Measurements from ENCODE around the gene INTS4.
"Not testable (repeated sequence)": the region's sequence is repeated elsewhere in the genome, so short reads cannot be mapped to it uniquely, and the experiment has no call there.

INTS4 gene

DNA sequence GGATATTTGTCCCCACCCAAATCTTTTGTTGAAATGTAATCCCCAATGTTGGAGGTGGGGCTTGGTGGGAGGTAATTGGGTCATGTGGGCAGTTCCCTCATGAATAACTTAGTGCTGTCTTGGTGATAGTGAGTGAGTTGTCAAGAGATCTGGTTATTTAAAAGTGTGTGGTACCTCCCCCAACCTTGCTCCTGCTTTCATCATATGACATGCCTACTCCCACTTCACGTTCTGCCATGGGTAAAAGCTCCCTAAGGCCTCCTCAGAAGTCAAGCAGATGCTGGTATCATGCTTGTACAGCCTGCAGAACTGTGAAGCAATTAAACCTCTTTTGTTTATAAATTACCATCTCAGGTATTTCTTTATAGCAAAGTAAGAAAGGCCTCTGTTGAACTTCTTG is 143.0 kb downstream of the INTS4 start:
- Histone ChIP-seq H3K36me3 (ENCODE audit: control insufficient read depth, insufficient read depth, low read length) (0 out of 2 replicates have a peak, but pooled peaks cover 4% of the 10 kb centered on the region), H3K9ac (ENCODE audit: low read depth, low read length) (no peak overlapping the region), H3K9me3 (ENCODE audit: control insufficient read depth, insufficient read depth, low read length) (peaks cover 31% of the 10 kb centered on the region), H3K27me3 (ENCODE audit: control insufficient read depth, insufficient read depth, low read length) (no peaks in the 10 kb centered on the region), H3K4me3 (ENCODE audit: low read depth, low read length) (no peak overlapping the region), H3K4me1 (ENCODE audit: control insufficient read depth, insufficient read depth, low read length) (no peaks in the 10 kb centered on the region), H3K27ac (ENCODE audit: low read depth, low read length) (no peak overlapping the region)

DNA sequence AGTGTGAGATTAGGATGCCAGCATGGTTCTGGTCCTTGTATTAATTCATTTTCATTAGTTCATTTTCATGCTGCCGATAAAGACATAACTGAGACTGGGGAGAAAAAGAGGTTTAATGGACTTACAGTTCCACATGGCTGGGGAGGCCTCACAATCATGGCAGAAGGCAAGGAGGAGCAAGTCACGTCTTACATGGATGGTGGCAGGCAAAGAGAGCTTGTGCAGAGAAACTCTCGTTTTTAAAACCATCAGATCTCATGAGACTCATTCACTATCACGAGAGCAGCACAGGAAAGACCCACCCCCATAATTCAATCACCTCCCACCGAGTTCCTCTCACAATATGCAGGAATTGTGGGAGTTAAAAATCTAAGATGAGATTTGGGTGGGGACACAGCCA is 150.8 kb downstream of the INTS4 start:
- not testable (repeated sequence) for H3K4me1 ChIP-seq (ENCODE audit: control insufficient read depth, insufficient read depth, low read length); H3K36me3 ChIP-seq (ENCODE audit: control insufficient read depth, insufficient read depth, low read length)

DNA sequence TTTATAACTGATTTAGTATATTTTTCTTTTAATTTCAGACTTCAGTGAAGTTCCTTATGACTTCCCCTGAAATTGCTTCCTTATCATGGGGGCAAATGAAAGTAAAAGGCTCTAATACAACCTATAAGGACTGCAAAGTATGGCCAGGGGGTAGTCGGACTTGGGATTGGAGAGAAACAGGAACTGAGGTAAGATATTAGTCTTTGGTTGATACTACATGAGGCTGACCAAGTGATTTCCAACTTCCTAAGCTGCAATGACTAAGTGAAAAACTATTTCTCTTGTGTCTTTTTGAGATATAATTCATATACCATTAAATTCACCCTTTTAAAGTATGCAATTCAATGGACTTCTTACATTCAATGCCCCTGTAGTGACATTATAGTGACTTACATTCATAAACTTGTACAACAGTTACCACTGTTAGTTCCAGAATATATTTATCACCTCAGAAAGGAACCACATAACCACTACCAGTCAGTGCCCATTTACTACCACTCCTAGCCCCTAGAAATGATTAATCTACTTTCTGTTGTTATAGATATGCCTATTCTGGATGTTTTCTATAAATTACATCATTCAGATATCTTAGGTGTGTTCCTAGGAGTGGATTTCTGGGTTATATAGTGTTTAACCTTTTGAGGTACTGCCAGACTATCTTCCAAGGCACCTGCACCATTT is 151.9 kb downstream of the INTS4 start:
- Histone ChIP-seq H3K36me3 (ENCODE audit: control insufficient read depth, insufficient read depth, low read length) (no peaks in the 10 kb centered on the region), H3K9ac (ENCODE audit: low read depth, low read length) (no peak overlapping the region), H3K4me3 (ENCODE audit: low read depth, low read length) (no peak overlapping the region), H3K9me3 (ENCODE audit: control insufficient read depth, insufficient read depth, low read length) (no peaks in the 10 kb centered on the region), H3K27me3 (ENCODE audit: control insufficient read depth, insufficient read depth, low read length) (no peaks in the 10 kb centered on the region), H3K27ac (ENCODE audit: low read depth, low read length) (no peak overlapping the region), H3K4me1 (ENCODE audit: control insufficient read depth, insufficient read depth, low read length) (no peaks in the 10 kb centered on the region)

More for the DNA sequence above, 150.8 kb downstream of the INTS4 start:
- H3K9me3 ChIP-seq (ENCODE audit: control insufficient read depth, insufficient read depth, low read length); H3K4me3 ChIP-seq (ENCODE audit: low read depth, low read length); H3K27me3 ChIP-seq (ENCODE audit: control insufficient read depth, insufficient read depth, low read length); H3K9ac ChIP-seq (ENCODE audit: low read depth, low read length); H3K27ac ChIP-seq (ENCODE audit: low read depth, low read length): not testable (repeated sequence)

- Histone ChIP-seq H3K27me3 (ENCODE audit: control insufficient read depth, insufficient read depth, low read length) (no peaks in the 10 kb centered on the region), H3K27ac (ENCODE audit: low read depth, low read length) (no peak overlapping the region), H3K9ac (ENCODE audit: low read depth, low read length) (no peak overlapping the region), H3K9me3 (ENCODE audit: control insufficient read depth, insufficient read depth, low read length) (peaks cover 11% of the 10 kb centered on the region; the same call in 1 of the 2 replicates), H3K36me3 (ENCODE audit: control insufficient read depth, insufficient read depth, low read length) (no peaks in the 10 kb centered on the region), H3K4me3 (ENCODE audit: low read depth, low read length) (no peak overlapping the region), H3K4me1 (ENCODE audit: control insufficient read depth, insufficient read depth, low read length) (no peaks in the 10 kb centered on the region)
Observed at GRCh38 chr11:77833302-77833701, 161.2 kb downstream of the INTS4 start.

GRCh38 chr11:77828926-77829325 is 165.5 kb downstream of the INTS4 start:
- Histone ChIP-seq H3K27me3 (ENCODE audit: control insufficient read depth, insufficient read depth, low read length) (no peaks in the 10 kb centered on the region), H3K36me3 (ENCODE audit: control insufficient read depth, insufficient read depth, low read length) (no peaks in the 10 kb centered on the region), H3K9ac (ENCODE audit: low read depth, low read length) (no peak overlapping the region), H3K9me3 (ENCODE audit: control insufficient read depth, insufficient read depth, low read length) (peaks cover 11% of the 10 kb centered on the region; the same call in 1 of the 2 replicates), H3K27ac (ENCODE audit: low read depth, low read length) (no peak overlapping the region), H3K4me3 (ENCODE audit: low read depth, low read length) (no peak overlapping the region), H3K4me1 (ENCODE audit: control insufficient read depth, insufficient read depth, low read length) (no peaks in the 10 kb centered on the region)
